GM23338 (cell line): Measurements from ENCODE around the gene AOC2.
"Not testable (repeated sequence)": the region's sequence is repeated elsewhere in the genome, so short reads cannot be mapped to it uniquely, and the experiment has no call there.

Experiments used
- CREB1 ChIP-seq: fragments of 250-450 bp; sonication (Bioruptor Pico); IDR thresholded peaks from 2 replicates; pipeline ENCODE4 v1.5.0; 2020; ENCODE audit warnings: low read depth, mild to moderate bottlenecking, moderate library complexity
- CTCF ChIP-seq, 2 experiments: fragments of 200-600 bp in 1 of 2; sonication (generic) in 1 of 2; conservative IDR thresholded peaks; 2 replicates each; pipeline versions ENCODE4 v1.5.1 to v1.6.1; 2016 to 2017; ENCODE audit warnings: antibody characterized with exemption in 2 of 2, low read depth in 2 of 2, mild to moderate bottlenecking in 2 of 2, moderate library complexity in 1 of 2
- EZH2 ChIP-seq: fragments of 200-600 bp; sonication (generic); IDR thresholded peaks from one replicate; pipeline ENCODE4 v1.8.0; 2017; ENCODE audit warnings: antibody characterized with exemption, mild to moderate bottlenecking, low read depth; ENCODE audit not compliant: unreplicated experiment
- JUNB ChIP-seq: IDR thresholded peaks from one replicate; pipeline ENCODE4 v1.6.1; 2016; ENCODE audit warnings: antibody characterized with exemption; ENCODE audit not compliant: unreplicated experiment
- POLR2AphosphoS5 ChIP-seq: IDR thresholded peaks from 2 replicates; pipeline ENCODE4 v1.6.1; 2016; ENCODE audit warnings: antibody characterized with exemption, low read depth
- REST ChIP-seq: IDR thresholded peaks from one replicate; pipeline ENCODE4 v1.6.1; 2018; ENCODE audit warnings: antibody characterized with exemption; ENCODE audit not compliant: unreplicated experiment
- ZNF114 ChIP-seq: fragments of 250-450 bp; sonication (Bioruptor Pico); IDR thresholded peaks from 2 replicates; pipeline ENCODE4 v1.5.0; 2020; ENCODE audit warnings: mild to moderate bottlenecking, moderate library complexity
- ZNF331 ChIP-seq: fragments of 250-450 bp; sonication (Bioruptor Pico); IDR thresholded peaks from 2 replicates; pipeline ENCODE4 v1.5.0; 2020; ENCODE audit warnings: low read depth, mild to moderate bottlenecking, moderate library complexity

GRCh38 chr17:42899981-42900380 is 55.6 kb downstream of the AOC2 start:
- TF ChIP-seq POLR2AphosphoS5; EZH2; CTCF (conservative IDR thresholded peaks at IDR 0.05; ENCODE audit: low read depth in 2 of 2); REST; JUNB; CREB1; ZNF114; ZNF331: not testable (repeated sequence)
